Hippocampal formation (tissue), 2 donors: ENCODE measurements around the gene PCIF1.
"Not testable (repeated sequence)": the region's sequence is repeated elsewhere in the genome, so short reads cannot be mapped to it uniquely, and the experiment has no call there.

Experiments
- DNase-seq, 2 donors: peaks; one replicate each; lab custom pipeline; 2025; lab: John Stamatoyannopoulos, UW

Gene PCIF1

GRCh38 chr20:45924391-45925261 is 9.9 kb upstream of the PCIF1 start:
- peak in 1 of 2 donors; percentile 12 for DNase-seq

DNA sequence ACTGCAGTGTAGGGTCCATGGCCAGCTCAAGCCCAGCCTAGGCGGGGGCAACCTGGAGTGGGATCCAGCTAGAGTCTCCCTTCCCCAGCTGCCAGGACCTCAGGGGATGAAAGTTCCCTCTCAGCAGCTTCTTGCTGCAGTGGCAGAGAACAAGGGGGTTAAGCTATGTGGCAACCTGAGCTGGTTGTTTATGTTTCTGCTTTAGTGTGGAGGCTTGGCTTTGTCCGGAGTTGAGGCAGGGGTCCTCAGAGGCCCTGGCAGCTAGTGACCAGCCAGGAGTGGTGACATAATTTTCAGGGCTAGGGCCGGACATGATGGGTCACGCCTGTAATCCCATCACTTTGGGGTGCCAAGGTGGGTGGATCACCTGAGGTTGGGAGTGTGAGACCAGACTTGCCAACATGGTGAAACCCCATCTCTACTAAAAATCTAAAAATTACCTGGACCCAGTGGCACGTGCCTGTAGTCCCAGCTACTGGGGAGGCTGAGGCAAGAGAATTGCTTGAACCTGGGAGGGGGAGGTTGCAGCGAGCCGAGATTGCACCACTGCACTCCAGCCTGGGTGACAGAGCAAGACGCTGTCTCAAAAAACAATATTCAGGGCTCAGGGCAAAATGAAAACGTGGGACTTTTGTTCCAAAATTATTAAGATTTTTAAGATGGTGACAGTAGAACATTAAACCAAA is 8.5 kb upstream of the PCIF1 start:
- DNase-seq: no peak

DNA sequence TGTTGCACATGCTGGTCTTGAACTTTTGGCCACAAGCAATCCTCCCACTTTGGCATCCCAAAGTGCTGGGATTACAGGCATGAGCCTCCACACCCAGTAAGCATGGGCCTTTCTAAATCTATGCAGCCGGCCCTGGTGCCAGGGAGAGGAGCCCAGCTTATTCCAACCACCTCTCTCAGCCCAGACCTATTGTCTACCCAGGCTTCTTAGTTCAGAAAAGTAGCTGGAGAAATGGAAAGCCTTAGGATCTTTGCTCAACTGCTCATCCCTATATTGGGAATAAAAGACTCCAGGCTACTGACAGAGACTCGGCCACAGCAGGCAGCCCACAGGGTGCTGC is 7.8 kb upstream of the PCIF1 start:
- no peak for DNase-seq

DNA sequence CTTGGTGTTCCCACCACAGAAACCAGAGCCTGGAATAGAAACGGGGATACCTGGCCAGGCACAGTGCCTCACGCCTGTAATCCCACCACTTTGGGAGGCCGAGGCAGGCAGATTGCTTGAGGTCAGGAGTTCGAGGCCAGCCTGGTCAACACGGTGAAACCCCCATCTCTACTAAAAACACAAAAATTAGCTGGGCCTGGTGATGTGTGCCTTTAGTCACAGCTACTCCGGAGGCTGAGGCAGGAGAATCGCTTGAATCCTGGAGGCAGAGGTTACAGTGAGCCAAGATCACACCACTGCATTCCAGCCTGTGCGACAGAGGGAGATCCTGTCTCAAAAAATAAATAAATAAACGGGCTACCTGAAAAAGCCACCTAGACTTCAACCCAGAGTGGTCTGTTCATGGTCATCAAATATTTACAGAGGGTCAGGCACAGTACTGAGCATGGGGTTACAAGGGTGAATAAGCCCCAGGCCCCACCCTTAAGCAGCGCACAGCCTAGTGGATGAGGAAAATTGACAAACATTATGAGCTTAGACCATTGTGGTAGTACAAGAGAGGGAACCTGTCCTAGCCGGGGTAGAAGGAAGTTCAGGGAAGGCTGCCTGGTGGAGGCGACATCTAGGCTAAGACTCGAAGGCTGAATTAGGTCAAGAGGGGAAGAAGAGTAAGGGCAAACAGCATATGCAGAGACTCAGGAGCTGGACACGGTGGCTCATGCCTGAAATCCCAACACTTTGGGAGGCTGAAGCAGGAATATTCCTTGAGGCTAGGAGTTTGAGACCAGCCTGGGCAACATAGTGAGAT is 7.2 kb upstream of the PCIF1 start:
- DNase-seq: no peak

DNA sequence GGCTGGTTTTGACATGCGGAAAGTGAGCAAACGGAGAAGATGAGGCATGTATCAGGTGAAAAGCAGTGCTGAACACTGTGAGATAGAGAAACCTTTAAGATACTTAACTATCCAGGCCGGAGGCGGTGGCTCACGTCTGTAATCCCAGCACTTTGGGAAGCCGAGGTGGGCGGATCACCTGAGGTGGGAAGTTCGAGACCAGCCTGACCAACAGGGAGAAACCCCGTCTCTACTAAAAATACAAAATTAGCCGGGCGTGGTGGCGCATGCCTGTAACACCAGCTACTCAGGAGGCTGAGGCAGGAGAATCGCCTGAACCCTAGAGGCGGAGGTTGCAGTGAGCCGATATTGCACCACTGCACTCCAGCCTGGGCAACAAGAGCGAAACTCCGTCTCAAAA is 2.8 kb upstream of the PCIF1 start:
- not testable (repeated sequence) for DNase-seq

DNA sequence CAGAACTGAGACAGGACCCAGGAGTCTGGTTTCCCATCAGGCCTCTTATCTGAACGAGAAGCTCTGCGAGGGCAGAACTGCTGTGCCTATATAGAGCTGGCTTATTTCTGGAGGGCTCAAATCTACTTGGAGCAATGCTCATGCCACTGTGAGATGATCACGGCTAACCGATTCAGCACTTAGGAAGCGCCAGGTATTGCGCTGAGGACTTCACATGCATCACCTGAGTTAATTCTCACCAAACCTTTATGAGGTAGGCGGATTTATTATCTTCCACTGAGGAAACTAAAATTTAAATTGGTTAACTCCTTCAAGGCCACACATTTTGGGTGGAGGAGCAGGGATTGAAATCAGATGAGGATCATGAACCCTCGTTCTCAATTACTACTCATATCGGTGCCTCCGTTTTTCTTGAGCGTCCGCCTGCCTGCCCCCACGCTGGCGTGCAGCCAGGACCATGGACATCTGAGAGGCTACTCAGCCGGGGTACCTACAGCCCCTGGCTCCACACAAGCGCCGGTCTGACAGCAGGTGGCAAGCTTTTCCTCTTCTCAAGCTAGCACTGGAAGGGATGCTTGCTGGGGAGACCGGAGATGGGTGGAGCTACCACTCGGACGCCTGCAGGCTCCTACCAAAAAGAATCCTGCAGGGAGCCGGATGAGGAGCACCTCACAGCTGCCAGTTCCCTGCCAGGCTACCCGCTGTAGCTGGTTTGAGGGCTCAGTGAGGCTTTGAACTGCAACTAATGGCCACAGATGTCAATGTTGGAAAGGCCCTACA is 1.0 kb upstream of the PCIF1 start:
- peak; percentile 51 to 70 for DNase-seq

- DNase-seq: peak; percentile 69 to 86
These were observed 367 bp upstream of the PCIF1 start for GRCh38 chr20:45934046-45934585.

- DNase-seq: no peak
These were observed 1.0 kb downstream of the PCIF1 start for GRCh38 chr20:45935416-45936046.

- no peak for DNase-seq
These were observed 3.3 kb downstream of the PCIF1 start for GRCh38 chr20:45937765-45938164.

- no peak for DNase-seq
These were observed 4.4 kb downstream of the PCIF1 start for GRCh38 chr20:45938727-45939438.

GRCh38 chr20:45940053-45940452 is 5.6 kb downstream of the PCIF1 start:
- no peak for DNase-seq

- no peak for DNase-seq
These were observed 6.0 kb downstream of the PCIF1 start for GRCh38 chr20:45940469-45940868.

DNA sequence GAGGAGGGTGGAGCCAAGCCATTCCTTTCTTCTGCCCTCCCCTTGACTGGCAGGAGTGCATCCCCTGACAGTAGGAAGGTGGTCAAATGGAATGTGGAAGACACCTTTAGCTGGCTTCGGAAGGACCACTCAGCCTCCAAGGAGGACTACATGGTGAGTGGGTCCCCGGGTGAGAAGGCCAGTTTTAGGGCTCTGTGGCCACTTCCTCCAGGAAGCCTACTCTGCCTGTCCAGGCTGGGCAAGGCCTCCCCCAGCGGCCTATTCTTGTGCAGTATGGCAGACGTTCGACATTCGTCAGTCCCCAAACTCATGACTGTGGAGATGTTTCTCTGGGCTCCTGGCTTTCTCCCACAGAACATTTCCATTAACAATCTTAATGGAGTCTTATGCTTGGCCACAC is 9.1 kb downstream of the PCIF1 start:
- no peak for DNase-seq

DNA sequence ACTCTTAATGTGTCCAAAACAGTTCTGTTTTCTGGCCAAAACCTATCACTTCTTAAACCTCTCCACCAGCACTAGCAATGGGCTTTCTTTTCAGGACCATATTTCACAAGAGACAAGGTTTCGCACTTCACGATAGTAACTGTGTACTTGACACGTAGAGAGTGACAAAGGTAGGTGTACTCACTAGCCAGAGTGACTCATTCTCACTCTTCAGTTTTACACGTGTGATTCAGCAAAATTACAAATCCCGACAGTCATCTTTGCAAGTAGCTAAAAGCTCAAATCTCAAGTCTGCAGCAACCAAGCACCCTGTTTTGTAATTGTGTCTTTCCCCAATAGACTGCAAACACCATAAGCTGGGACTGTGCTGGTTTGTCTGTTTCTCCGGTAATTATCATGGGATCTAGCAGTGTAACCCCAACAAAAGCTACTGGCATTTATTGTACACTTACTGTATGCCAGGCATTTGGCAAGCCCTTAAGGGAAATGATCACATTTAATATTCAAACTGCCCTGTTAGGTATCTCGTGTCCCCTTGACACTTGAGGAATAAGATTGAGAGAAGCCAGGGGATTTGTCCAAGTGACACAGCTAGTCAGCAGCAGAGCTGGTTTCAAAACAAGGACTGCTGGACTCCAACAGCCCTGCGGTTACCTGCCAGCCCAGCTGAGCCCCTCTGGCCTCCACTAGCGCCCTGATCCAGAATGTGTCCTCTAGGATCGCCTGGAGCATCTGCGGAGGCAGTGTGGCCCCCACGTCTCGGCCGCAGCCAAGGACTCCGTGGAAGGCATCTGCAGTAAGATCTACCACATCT is 9.9 kb downstream of the PCIF1 start:
- DNase-seq: no peak

DNA sequence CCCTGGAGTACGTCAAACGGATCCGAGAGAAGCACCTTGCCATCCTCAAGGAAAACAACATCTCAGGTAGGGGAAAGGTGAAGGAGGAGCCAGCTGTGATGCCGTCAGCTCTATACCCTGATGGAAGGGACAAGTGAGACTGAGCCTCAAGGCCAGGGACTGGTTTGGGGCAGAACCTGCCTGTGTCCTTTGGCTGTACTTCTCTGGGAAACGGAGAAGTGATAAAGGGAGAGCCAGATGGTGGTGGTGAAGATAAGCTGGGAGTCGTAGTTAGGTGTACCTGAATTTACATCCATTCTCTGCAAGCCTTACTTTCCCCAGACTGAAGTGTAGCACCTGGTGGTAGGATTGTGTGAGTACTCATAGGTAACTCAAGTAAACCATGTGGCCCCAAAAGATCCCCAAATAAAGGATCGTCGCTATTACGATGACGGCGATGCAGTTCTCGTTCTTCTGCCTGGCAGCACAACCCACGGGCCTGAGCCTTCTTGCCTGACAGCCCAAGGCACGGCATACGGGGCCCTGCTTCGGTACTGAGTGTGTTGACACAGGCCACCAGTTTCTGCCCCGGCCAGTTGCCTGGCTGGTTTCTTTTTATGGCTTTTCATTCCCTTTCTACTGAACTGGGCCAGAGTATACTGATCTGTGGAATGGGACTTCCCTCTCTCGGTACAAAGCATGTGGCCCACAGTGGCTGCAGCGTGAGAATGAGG is 10.6 kb downstream of the PCIF1 start:
- DNase-seq: no peak

GRCh38 chr20:45945678-45946148 is 11.2 kb downstream of the PCIF1 start:
- no peak for DNase-seq

GRCh38 chr20:45946149-45946970 is 11.9 kb downstream of the PCIF1 start:
- no peak for DNase-seq
